IMR-90 (cell line): ENCODE data around the gene NPAS2. TPM values are rescaled to one million over a fixed set of nuclear protein-coding genes. Genes with fewer than 3 reads are reported as not detected.

Source experiments
- ATAC-seq: fragments of 200-7000 bp; cut with Tn5 transposase; 2 replicates; pipeline ENCODE4 v1.9.1; 2020; ENCODE audit warnings: low read depth, mild to moderate bottlenecking, moderate library complexity
- BruUV-seq: library from RNA; stranded (reverse); fragments of 400-500 nt; replicated peaks from 2 replicates; lab custom pipeline; 2021; lab: Mats Ljungman, UMichigan
- CTCF ChIA-PET: fragments of 300-600 bp; formaldehyde crosslinking; extraction: SDS; loops from one replicate; lab custom pipeline; 2021; ENCODE audit warnings: antibody characterized with exemption; lab: Yijun Ruan, JAX
- POLR2A ChIA-PET: fragments of 300-600 bp; sonication (Branson Sonifier 250); formaldehyde crosslinking; loops from one replicate; lab custom pipeline; 2022; ENCODE audit warnings: antibody characterized with exemption; ENCODE audit not compliant: unreplicated experiment; lab: Charles Lee
- DNase-seq: peaks from one replicate; pipeline ENCODE4 v3.0.0; 2013
- H2AFZ ChIP-seq: replicated peaks from 2 replicates; pipeline ENCODE3; 2013; ENCODE audit warnings: low read length, mild to moderate bottlenecking; ENCODE audit not compliant: poor library complexity
- H2AK5ac ChIP-seq: 2 replicates; pipeline ENCODE4 v1.6.1; 2013; ENCODE audit warnings: low read depth, low read length, inconsistent platforms
- H2AK9ac ChIP-seq: replicated peaks from 2 replicates; pipeline ENCODE3; 2013; ENCODE audit warnings: mild to moderate bottlenecking, low read depth, low read length, moderate library complexity; ENCODE audit not compliant: poor library complexity
- H2BK120ac ChIP-seq: 2 replicates; pipeline ENCODE4 v1.6.1; 2013; ENCODE audit warnings: low read depth, low read length, inconsistent platforms
- H2BK15ac ChIP-seq: 3 replicates; pipeline ENCODE4 v1.6.1; 2013; ENCODE audit warnings: low read depth, low read length, inconsistent platforms
- H2BK20ac ChIP-seq: 2 replicates; pipeline ENCODE4 v1.6.1; 2013; ENCODE audit warnings: low read depth, mild to moderate bottlenecking, inconsistent platforms, low read length, moderate library complexity
- H2BK5ac ChIP-seq: 2 replicates; pipeline ENCODE4 v1.6.1; 2013; ENCODE audit warnings: mild to moderate bottlenecking, low read depth, low read length, inconsistent platforms; ENCODE audit not compliant: poor library complexity, severe bottlenecking
- H3K14ac ChIP-seq: replicated peaks from 2 replicates; pipeline ENCODE4 v1.6.1; 2013; ENCODE audit warnings: low read depth, low read length, inconsistent platforms
- H3K18ac ChIP-seq: 2 replicates; pipeline ENCODE4 v1.6.1; 2013; ENCODE audit warnings: low read depth, low read length, control low read depth
- H3K23ac ChIP-seq: 2 replicates; pipeline ENCODE4 v1.6.1; 2013; ENCODE audit warnings: low read depth, low read length, inconsistent platforms
- H3K27ac ChIP-seq: 2 replicates; pipeline ENCODE4 v1.5.1; 2013; ENCODE audit warnings: mild to moderate bottlenecking, control low read depth, low read length; ENCODE audit not compliant: insufficient read depth
- H3K27me3 ChIP-seq: 2 replicates; pipeline ENCODE4 v1.6.1; 2013; ENCODE audit warnings: low read length; ENCODE audit not compliant: control insufficient read depth, insufficient read depth
- H3K36me3 ChIP-seq: 2 replicates; pipeline ENCODE4 v1.6.1; 2013; ENCODE audit warnings: low read length, mixed read lengths; ENCODE audit not compliant: control insufficient read depth, insufficient read depth
- H3K4ac ChIP-seq: 2 replicates; pipeline ENCODE4 v1.6.1; 2013; ENCODE audit warnings: low read depth, low read length, inconsistent platforms
- H3K4me1 ChIP-seq: 2 replicates; pipeline ENCODE4 v1.6.1; 2013; ENCODE audit warnings: low read length, mixed read lengths; ENCODE audit not compliant: control insufficient read depth, insufficient read depth
- H3K4me2 ChIP-seq: 2 replicates; pipeline ENCODE4 v1.6.1; 2013; ENCODE audit warnings: low read depth, mild to moderate bottlenecking, control low read depth, low read length, moderate library complexity
- H3K4me3 ChIP-seq: 2 replicates; pipeline ENCODE4 v1.5.1; 2013; ENCODE audit warnings: low read depth, mild to moderate bottlenecking, control low read depth, low read length, moderate library complexity; ENCODE audit not compliant: insufficient read depth
- H3K56ac ChIP-seq: 2 replicates; pipeline ENCODE4 v1.6.1; 2013; ENCODE audit warnings: low read length, inconsistent platforms; ENCODE audit not compliant: insufficient read depth; ENCODE audit errors: extremely low read depth
- H3K79me1 ChIP-seq, 2 experiments: 2 replicates each; pipeline ENCODE4 v1.6.1; 2013; ENCODE audit warnings: low read length in 2 of 2, inconsistent platforms in 1 of 2, low read depth in 1 of 2
- H3K9ac ChIP-seq: 2 replicates; pipeline ENCODE4 v1.6.1; 2013; ENCODE audit warnings: low read depth, low read length, control low read depth
- H3K9me1 ChIP-seq: 2 replicates; pipeline ENCODE4 v1.6.1; 2013; ENCODE audit warnings: low read length, inconsistent platforms; ENCODE audit not compliant: insufficient read depth
- H3K9me3 ChIP-seq: 2 replicates; pipeline ENCODE4 v1.6.1; 2013; ENCODE audit warnings: low read length; ENCODE audit not compliant: control insufficient read depth, insufficient read depth
- H4K20me1 ChIP-seq: 2 replicates; pipeline ENCODE4 v1.6.1; 2013; ENCODE audit warnings: low read length, inconsistent platforms; ENCODE audit not compliant: insufficient read depth
- H4K5ac ChIP-seq: 2 replicates; pipeline ENCODE4 v1.6.1; 2013; ENCODE audit warnings: mild to moderate bottlenecking, low read depth, low read length, control low read depth
- H4K8ac ChIP-seq, 2 experiments: 2 replicates each; pipeline ENCODE4 v1.6.1; 2013; ENCODE audit warnings: low read depth in 2 of 2, low read length in 2 of 2, control low read depth in 1 of 2, inconsistent platforms in 1 of 2
- H4K91ac ChIP-seq: 2 replicates; pipeline ENCODE4 v1.6.1; 2013; ENCODE audit warnings: low read depth, low read length, inconsistent platforms; ENCODE audit not compliant: insufficient read depth
- BHLHE40 ChIP-seq: fragments of 150-350 bp; IDR thresholded peaks from 2 replicates; pipeline ENCODE4 v1.6.1; 2016; ENCODE audit warnings: mild to moderate bottlenecking, low read depth, low read length
- CEBPB ChIP-seq: IDR thresholded peaks from 2 replicates; pipeline ENCODE4 v1.6.1; 2012; ENCODE audit warnings: low read depth, low read length, improper control_type of control experiment
- CHD1 ChIP-seq: IDR thresholded peaks from 2 replicates; pipeline ENCODE4 v1.6.1; 2012; ENCODE audit warnings: low read depth, low read length, improper control_type of control experiment
- FOS ChIP-seq: fragments of 150-350 bp; IDR thresholded peaks from 2 replicates; pipeline ENCODE4 v1.6.1; 2016; ENCODE audit warnings: low read depth, low read length
- MAFK ChIP-seq: IDR thresholded peaks from 2 replicates; pipeline ENCODE4 v1.6.1; 2012; ENCODE audit warnings: low read depth, low read length, improper control_type of control experiment
- NFE2L2 ChIP-seq: fragments of 150-350 bp; IDR thresholded peaks from 2 replicates; pipeline ENCODE4 v1.6.1; 2016; ENCODE audit warnings: low read depth, mild to moderate bottlenecking, low read length
- RFX5 ChIP-seq: IDR thresholded peaks from 2 replicates; pipeline ENCODE4 v1.8.0; 2012; ENCODE audit warnings: low read depth, mild to moderate bottlenecking, low read length, moderate library complexity
- SMC3 ChIP-seq: fragments of 150-350 bp; IDR thresholded peaks from 2 replicates; pipeline ENCODE4 v1.6.1; 2016; ENCODE audit warnings: low read depth, mild to moderate bottlenecking, antibody characterized with exemption, low read length, moderate library complexity
- WGBS, 2 experiments: methylation state at CpG; one replicate each; pipeline versions ENCODE4 v1.1.5 to v1.1.7; 2013; ENCODE audit warnings: missing lambda C conversion rate in 2 of 2; ENCODE audit not compliant: insufficient read length in 1 of 2; ENCODE audit errors: extremely low coverage in 2 of 2; 5-methylcytosine and 5-hydroxymethylcytosine counted together
- dilution Hi-C: fragments of 300-500 bp; cut with HindIII; formaldehyde crosslinking; loops from one replicate; pipeline ENCODE4 v1.14.3; 2018; ENCODE audit warnings: low sequenced_read_pairs; ENCODE audit not compliant: unreplicated experiment
- in situ Hi-C: fragments of 300-500 bp; cut with MboI; formaldehyde crosslinking; loops from 3 replicates; pipeline ENCODE4 v1.14.3; 2019; ENCODE audit warnings: low sequenced_read_pairs, inconsistent platforms, mixed read lengths
- intact Hi-C: fragments of 100-400 bp; cut with micrococcal nuclease; formaldehyde crosslinking; loops from 2 replicates; pipeline ENCODE4 v1.10.0; 2022
- polyA plus RNA-seq, 3 experiments: library from polyadenylated mRNA; depleted of rRNA; stranded (reverse); fragments of >200 nt; gene quantifications; 2 replicates each; pipeline ENCODE4 v1.2.3, GENCODE V29; 2012; ENCODE audit warnings: low replicate concordance in 1 of 3
- total RNA-seq: library from RNA; depleted of rRNA; stranded (reverse); fragments of >200 nt; gene quantifications from 2 replicates; pipeline ENCODE4 v1.2.3, GENCODE V29; 2012

The NPAS2 gene
- total and polyA plus RNA-seq, 2 of the 4 experiments (the other 2 are of a cell fraction): 5.2 to 14.8 TPM

DNA sequence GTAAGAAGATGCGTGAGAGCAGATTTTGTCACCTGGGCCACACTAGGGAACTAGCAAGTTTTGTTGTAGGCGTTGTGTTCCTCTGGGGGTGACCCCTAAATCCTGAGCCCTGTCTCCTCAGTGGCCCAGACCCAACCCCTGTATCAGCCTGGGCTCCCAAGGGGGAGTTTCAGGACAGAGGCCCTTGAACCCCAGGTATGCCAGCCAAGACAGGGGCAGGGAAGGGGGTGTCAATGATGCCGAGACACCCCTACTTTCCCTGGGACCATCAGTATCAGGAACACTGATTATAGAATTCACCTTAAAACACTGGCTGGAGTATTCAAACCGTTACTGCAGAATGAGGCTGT is 143.1 kb downstream of the NPAS2 start:
- Histone ChIP-seq H2AK9ac (no peak overlapping the region), H4K91ac (no peak overlapping the region), H3K9me3 (peaks cover 2% of the 10 kb centered on the region; the same call in 1 of the 2 replicates), H4K5ac (no peak overlapping the region), H2BK15ac (no peak overlapping the region), H3K4me3 (no peak overlapping the region), H4K8ac (no peak overlapping the region), H2AK5ac (no peak overlapping the region), H3K27ac (no peak overlapping the region), H3K36me3 (0 out of 2 replicates have a peak, but pooled peaks cover 4% of the 10 kb centered on the region), H3K27me3 (no peaks in the 10 kb centered on the region), H3K18ac (no peak overlapping the region), H3K9ac (no peak overlapping the region), H2BK120ac (no peak overlapping the region), H3K4me1 (peaks cover 11% of the 10 kb centered on the region), H4K20me1 (no peaks in the 10 kb centered on the region), H2BK5ac (no peak overlapping the region), H3K4me2 (no peak overlapping the region), H3K14ac (no peak overlapping the region), H3K4ac (0 out of 2 replicates have a peak overlapping the region, but pooled peaks have one; percentile 51), H3K56ac (no peak overlapping the region), H2BK20ac (no peak overlapping the region), H2AFZ (no peak overlapping the region), H3K23ac (no peak overlapping the region), H3K79me1 (no peaks in the 10 kb centered on the region; a peak in 1 of 4 replicates), H3K9me1 (peaks cover 17% of the 10 kb centered on the region)
- ATAC-seq (no peak), DNase-seq (no peak)
- WGBS, 2 experiments: no CpG with 5 or more reads among the region's 4 CpGs
- TF ChIP-seq RFX5: no peak
- TF ChIP-seq MAFK: no peak
- TF ChIP-seq CEBPB: no peak
- no peak for TF ChIP-seq FOS
- no peak for TF ChIP-seq CHD1
- TF ChIP-seq SMC3: no peak
- no peak for TF ChIP-seq NFE2L2
- TF ChIP-seq BHLHE40: no peak
- in situ Hi-C loops (no loop called here), dilution Hi-C loops (no loop called here), intact Hi-C loops (no loop called here)
- ChIA-PET CTCF (no interaction called here), POLR2A (no interaction called here)
- BruUV-seq: no TSS peak
